Glomerular endothelial cell (primary cell): ENCODE data around the gene RPS6KA4. TPM values are rescaled to one million over a fixed set of nuclear protein-coding genes. Genes with fewer than 3 reads are reported as not detected.

Experiments used
- DNase-seq: peaks from one replicate; pipeline ENCODE4 v3.0.0-alpha.2; 2011; ENCODE audit warnings: low read depth, low spot score; ENCODE audit errors: extremely low read depth
- total RNA-seq: library from RNA; depleted of rRNA; stranded (reverse); fragments of >200 nt; gene quantifications from 2 replicates; pipeline ENCODE4 v1.2.3, GENCODE V29; 2015

RPS6KA4 gene
- total RNA-seq, 1 donor from 2014 or later = 42.1 TPM

DNA sequence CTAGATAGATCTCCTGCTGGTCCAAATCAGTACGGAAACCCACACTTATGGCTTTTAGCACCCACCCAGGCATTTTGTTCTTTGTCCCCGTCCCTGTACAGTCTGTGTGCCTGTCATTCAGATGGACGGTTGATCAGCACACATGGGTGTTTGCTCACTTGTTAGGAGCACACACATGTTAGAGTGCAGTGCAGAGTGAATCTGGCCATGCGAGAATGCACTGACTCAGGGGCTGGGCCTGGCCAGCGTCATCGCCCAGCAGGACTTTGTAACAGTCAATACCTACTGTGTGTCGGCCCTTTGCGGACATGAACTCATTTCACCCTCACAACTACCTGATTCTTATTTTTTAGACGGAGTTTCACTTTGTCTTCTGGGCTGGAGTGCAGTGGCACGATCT is 3.4 kb downstream of the RPS6KA4 start:
- no peak for DNase-seq

DNA sequence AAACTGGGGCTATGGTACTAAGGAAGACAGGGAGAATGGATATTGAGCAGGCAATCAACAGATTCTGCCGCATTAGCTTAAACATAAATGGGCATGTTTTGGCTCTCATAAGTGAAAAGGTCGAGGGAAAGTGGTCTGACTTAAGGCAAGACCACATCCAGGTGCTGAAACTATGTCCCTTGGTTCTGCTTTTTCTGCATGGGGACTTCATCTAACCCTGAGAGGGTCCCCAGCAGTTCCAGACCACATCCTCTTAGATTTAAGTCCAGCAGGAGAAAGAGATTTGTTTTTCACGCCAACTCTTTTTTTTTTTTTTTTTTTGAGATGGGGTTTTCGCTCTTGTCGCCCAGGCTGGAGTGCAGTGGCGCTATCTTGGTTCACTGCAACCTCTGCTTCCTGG is 5.5 kb downstream of the RPS6KA4 start:
- DNase-seq = no peak

DNA sequence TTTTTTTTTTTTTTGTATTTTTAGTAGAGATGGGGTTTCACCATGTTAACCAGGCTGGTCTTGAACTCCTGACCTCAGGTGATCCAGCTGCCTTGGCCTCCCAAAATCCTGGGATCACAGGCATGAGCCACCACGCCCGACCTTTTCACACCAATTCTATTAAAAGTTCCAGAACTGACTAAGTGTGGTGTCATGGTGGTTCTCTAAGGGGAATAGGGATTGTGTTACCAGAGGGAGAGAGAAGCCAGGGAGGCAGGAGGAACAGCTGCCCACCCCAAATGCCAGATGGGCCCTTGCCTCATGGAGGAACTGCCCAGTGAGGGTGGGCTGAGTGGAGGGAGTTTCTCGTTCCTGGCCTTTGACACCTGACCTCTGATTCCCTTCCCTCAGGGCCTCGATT is 5.9 kb downstream of the RPS6KA4 start:
- no peak for DNase-seq

DNA sequence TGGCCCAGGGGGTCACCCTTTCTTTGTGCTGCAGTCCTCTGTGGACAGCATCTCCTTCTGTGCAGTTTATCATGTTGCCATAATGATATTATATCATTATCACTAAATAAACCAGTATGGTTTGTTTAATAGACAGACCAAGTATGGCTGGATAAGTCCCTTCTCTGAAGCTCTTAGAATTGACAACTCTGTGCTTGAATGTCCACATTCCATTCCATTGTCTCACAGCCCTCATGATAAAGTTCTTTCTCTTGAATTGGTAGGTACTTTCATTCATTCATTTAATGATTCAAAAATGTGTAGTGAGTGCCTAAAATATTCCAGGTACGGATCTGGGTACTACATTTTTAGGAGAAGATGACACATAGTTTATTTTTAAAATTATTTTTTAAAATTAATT is 7.8 kb downstream of the RPS6KA4 start:
- no peak for DNase-seq

DNA sequence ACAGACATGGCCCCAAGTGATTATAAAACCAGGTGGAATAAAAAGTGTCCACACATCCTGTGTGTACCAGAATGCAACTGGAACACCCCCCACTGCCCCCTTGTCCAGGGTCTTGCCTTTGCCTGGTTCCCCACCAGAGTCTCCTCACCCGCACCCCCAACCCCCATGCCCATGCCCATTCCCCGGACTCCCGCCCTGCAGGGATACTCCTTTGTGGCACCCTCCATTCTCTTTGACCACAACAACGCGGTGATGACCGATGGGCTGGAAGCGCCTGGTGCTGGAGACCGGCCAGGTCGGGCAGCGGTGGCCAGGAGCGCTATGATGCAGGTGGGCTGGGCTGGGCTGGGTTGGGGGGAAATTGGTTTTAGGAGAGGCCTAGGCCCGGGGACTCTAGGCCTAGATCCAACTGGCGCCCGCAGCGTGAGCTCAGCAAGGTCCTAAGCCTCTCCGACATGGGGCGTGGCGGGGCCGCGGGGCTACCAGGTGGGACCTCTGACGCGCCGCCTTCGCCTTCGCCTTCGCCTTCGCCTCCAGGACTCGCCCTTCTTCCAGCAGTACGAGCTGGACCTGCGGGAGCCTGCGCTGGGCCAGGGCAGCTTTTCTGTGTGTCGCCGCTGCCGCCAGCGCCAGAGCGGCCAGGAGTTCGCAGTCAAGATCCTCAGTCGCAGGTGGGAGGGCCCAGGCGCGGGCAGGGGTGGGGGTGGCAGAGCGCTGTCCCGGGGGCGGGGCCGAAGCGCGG is 9.1 kb downstream of the RPS6KA4 start:
- no peak for DNase-seq

DNA sequence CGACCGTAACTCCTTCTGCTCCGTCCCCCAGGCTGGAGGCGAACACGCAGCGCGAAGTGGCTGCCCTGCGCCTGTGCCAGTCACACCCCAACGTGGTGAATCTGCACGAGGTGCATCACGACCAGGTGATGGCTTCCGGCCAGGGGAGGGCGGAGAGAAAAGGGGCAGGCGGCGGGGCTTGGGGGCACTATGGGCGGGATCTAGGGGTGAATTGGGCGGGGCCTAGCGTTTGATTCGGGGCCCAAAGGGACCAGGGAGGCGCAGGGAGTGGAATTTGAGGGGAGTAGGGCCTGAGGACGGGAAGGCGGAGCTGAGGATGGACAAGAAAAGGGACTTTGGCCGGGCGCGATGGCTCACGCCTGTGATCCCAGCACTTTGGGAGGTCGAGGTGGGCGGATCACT is 9.7 kb downstream of the RPS6KA4 start:
- no peak for DNase-seq

DNA sequence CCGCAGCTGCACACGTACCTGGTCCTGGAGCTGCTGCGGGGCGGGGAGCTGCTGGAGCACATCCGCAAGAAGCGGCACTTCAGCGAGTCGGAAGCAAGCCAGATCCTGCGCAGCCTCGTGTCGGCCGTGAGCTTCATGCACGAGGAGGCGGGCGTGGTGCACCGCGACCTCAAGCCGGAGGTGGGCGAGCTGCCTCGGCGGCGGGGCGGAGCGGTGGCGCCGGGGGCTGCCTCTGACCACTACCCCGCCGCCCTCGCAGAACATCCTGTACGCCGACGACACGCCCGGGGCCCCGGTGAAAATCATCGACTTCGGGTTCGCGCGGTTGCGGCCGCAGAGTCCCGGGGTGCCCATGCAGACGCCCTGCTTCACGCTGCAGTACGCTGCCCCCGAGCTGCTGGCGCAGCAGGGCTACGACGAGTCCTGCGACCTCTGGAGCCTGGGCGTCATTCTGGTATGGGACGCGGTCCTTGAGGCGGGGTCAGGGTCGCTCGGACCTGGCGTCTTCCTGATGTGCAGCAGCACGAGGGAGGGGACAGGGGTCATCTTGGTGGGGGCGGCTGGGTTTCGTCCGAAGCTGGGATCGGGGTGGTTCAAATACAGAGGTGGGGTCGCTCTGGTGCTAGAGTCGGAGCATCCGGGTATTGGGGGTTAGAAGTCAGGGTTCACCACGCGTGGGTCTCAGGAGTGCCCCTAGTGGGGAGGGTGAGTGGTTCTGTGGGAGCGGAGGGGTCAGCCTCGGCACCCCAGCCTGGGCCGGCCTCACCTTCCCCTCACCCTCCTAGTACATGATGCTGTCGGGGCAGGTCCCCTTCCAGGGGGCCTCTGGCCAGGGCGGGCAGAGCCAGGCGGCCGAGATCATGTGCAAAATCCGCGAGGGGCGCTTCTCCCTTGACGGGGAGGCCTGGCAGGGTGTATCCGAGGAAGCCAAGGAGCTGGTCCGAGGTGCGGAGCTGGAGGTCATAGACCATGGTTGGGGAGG is 10.8 kb downstream of the RPS6KA4 start:
- DNase-seq = no peak

DNA sequence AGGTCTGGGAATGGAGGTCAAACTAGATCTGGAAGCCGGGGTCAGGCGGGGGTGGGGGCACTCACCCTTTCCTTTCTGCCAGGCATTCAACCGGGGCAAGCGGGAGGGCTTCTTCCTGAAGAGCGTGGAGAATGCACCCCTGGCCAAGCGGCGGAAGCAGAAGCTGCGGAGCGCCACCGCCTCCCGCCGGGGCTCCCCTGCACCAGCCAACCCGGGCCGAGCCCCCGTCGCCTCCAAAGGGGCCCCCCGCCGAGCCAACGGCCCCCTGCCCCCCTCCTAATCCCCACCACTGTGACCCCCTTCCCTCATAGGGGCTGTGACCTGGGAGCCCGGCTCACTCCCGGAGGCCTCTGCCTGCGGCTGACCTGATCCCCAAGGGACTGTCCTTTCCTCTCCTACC is 12.2 kb downstream of the RPS6KA4 start:
- DNase-seq = no peak

DNA sequence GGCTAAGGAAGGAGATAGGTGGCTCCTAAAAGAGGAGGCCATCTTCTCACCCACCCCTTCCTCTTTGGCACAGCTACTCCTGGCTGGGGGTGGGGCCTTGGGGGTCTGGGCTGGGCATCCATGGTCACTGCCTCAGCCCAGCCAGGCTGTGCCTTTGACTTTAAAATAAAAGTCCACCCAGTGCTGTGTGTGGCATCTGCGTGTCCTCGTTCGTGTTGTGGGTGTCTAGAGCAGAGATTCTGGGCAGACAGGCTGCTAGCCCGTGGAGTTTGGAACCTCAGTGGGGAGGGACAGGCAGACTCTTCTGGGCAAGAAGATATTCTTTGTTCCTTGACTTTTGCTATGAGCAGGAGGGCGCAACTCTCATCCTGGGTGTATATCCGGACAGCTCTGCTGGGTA is 13.1 kb downstream of the RPS6KA4 start:
- no peak for DNase-seq

DNA sequence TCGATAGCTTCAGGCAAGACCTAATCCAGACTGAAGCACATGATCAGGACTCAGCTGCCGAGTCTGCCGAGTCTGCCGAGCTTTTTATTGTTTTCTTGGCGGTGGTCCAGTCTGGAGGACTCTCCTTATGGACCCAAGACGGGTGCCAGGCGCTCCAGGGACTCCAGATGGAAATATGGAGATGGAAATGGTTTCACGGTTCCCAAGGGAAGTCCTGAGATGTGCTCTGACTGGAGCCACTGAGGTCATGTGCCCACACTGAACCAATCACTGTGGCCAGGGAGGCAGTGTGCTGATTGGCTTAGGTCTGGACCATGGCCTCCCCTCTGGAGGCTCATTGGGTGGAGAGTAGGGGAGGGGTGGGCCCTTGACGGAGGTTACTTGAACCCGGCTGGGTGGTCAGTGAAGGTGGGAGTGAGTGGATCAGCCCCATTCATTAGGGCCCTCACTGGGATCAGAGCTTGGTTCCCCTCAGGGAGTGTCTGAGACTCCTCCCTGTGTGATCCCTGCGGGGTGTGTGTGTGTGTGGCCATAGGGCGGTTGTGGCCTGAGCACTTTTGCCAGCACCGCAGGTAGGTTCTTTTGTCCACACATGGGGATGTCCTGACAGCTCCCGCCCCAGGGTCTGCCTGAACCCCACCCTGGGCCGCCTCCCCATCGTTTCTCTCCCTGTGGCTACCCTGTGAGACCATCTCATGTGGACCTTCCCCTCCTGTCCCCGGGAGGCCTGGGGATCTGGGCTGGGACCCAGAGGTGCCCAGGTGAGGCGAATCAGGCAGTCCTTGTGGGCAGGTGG is 14.0 kb downstream of the RPS6KA4 start:
- DNase-seq = no peak

DNA sequence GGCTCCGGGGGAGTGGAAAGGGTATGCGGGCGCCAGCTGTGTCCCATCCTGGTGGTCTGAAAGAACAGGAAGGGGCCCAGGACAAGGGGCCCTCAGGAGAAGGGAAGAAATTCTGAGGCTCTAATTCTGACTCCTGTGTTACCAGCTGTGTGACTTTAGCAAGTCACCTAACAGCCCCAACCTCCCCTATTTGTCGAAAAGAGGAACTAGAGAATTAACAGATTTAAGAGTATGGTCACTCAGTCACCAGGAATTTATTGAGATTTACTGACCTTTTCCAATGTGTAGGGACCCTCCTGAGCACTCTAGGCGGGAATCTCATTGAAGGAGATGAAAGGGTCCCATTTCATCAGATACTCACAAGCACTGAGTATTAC is 14.6 kb downstream of the RPS6KA4 start:
- no peak for DNase-seq

DNA sequence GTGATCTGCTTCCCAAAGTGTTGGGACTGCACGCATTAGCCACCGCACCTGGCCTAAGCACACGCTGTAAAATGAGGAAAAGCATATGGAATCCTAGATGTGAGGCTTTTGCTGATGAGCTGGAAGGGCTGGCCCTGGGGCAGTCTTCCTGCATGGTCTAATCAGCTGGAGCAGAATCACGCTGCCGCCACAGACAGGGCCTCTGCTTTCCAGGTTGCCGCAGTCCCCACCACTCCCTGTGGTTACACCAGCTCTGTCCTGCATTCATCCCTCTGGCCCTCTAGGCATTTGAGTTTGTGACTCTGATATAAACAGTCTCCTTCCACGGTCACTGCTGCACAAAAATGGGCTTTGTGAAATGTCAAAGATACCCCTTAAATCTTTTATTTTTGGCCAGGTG is 17.1 kb downstream of the RPS6KA4 start:
- no peak for DNase-seq

DNA sequence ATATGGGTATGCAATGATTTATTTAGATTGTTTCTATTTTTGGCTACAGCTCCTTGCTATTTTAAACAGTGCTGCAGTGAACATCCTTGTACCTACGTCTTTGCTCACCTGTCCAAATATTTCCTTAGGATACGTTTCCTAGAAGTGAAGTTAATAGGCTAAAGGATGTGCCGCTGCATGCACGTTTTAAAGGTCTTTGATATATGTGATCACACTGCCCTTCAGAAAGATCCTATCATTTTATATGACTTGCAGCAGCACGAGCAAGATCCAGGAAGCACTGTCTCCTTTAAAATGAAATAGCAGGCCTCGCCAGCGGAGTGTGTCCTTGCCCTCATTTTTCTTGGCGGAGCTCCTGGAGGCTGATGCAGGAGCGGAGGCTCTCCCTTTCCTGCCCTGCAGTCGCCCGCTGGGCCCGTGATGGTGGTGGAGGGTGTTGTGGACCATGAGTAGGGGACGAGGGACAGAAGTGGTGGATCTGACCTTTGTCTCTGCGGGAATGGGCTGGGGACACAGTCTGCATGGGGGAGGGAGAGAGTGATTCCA is 19.4 kb downstream of the RPS6KA4 start:
- DNase-seq = no peak

DNA sequence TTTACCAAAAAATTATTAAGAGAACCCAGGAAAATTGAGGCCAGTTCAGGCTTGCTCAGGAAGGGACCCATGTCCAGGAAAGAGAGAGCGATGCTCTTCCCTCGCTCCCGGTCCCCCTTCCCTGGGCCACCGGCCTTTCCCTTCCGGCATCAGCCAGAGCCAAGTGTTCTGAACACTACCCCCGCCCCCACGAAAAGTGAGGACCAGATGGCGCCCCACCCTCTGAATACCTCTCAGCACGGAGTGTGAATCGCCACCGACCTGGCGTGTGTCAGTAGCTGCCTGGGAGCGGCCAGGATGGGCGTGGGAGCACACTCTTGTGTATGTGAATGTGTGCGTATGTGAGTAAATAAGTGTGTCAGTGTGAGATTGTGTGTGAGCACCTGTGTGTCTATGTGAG is 20.2 kb downstream of the RPS6KA4 start:
- no peak for DNase-seq

DNA sequence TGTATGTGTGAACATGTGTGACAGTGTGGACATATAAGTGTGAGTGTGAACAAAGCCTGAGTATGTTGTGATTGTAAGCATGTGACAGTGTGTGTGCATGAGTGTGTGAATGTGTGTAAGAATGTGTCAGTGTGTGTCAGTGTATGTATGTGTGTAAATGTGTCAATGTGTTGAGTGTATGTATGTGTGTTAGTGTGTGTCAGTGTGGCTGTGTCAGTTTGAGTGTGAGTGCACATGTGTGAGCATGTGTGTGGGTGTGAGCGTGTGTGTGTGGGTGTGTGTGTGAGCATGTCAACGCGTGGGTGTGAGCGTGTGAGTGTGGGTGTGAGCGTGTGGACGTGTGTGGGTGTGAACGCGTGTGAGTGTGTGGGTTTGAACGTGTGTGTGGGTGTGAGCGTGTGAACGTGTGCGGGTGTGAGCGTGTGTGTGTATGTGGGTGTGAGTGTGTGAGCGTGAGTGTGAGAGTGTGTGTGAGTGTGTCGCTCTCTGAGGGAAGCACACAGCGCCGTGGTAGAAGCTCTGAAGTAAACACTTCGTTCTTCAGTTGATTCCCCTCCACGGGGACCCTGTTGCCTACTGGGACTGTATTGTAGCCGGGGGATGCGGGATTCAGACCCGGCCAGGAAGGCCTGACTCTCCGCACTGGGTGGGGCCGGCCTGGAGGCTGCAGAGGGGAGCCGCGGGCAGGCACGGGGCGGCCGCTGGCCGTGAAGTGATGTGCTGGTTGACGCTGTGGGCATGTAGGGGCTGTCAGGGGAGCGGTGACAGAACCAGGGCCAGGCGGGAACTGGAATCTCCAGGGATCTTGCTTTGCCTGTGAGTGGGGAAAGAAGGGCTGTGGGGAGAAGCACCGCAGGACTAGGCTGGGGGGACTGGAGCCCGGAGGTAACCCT is 21.1 kb downstream of the RPS6KA4 start:
- DNase-seq = no peak

DNA sequence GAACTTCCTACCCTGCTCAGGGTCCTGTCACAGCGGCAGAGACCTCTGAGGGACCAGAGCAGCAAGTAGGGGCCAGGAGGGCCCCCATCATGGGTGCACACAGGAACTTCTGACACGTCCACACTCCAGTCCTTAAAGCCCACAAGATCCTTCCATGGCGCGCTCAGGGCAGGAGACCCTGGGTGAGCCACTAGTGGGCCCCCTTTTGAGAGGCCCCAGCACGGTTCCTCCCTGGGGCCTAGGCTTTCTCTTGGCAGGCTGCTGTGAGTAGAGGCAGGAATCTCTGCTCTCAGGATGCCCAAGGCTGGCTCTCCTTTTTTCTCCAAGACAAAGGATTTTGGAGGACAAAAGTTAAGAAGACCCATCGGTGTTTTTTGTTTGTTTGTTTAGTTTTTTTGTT is 22.4 kb downstream of the RPS6KA4 start:
- DNase-seq = no peak

DNA sequence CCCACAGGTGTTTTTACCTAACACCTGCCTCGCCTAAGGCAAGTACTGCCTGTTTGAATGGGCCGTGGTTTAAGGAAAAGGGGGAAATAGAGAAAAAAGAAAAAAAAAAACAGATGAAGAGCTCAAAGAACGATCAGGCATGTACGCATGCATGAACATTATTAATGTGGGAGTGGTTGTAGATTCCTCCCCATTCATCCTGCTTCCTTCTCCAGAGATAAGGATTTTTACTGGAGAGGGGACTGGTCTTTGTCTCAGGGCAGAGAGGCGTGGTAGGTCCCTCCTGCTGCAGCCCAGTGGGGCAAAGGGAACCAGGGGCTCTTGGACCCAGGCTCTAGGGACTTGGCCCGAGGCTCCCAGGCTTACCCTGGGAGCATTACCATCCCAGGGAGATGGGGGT is 23.1 kb downstream of the RPS6KA4 start:
- no peak for DNase-seq

DNA sequence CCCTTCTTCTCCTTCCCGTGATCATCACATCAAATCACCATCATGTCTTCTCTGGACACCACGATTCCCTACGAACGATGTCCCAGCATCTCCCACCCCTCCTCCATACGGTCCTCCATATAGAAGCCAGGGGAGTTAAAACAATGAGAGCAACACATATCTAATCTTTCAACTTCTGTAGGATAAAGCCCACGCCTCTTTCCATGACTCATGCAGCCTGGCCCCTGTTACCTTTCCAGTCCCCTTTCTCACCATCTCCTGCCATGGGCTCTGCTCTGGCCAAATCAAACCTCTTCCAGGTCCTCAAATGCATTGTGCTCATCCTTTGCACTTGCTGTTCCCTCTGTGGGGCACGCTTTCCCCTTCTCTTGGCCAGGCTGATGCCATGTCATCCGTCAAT is 23.6 kb downstream of the RPS6KA4 start:
- DNase-seq = no peak

DNA sequence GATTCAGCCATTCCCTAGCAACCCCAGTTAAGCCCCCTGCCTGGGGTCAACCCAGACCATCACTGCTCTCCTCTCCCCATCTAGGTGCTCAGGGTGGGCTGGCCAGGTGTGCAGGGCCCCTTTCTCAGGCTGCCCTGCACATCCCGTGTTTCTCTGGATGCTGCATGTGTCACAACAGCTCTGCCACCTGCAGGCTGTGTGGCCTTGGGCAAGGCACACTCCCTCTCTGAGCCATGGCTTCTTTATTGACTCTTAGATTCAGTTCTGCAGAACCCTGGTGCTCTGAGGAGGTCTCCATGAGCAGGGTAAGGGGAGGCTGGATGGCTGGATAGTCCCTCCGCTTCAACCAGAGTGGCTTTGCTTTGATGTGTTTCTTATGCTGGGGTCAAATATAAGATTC is 24.6 kb downstream of the RPS6KA4 start:
- no peak for DNase-seq
